HEK293T (cell line): ENCODE data around the gene LITAFD.

Experiments
- BHLHE40 ChIP-seq: fragments of 450-650 bp; IDR thresholded peaks from 2 replicates; pipeline ENCODE4 v1.6.1; 2016; ENCODE audit warnings: mild to moderate bottlenecking, moderate library complexity, borderline replicate concordance
- CTBP1 ChIP-seq: fragments of 450-650 bp; IDR thresholded peaks from 2 replicates; pipeline ENCODE4 v1.6.1; 2016; ENCODE audit warnings: borderline replicate concordance
- ELF4 ChIP-seq: fragments of 450-650 bp; IDR thresholded peaks from 2 replicates; pipeline ENCODE4 v1.6.1; 2017; ENCODE audit warnings: antibody characterized with exemption
- NFRKB ChIP-seq: fragments of 450-650 bp; IDR thresholded peaks from 2 replicates; pipeline ENCODE4 v1.6.1; 2016; ENCODE audit warnings: mild to moderate bottlenecking, moderate library complexity
- SP1 ChIP-seq: fragments of 450-650 bp; IDR thresholded peaks from 2 replicates; pipeline ENCODE4 v1.6.1; 2017

GRCh38 chr16:8880839-8881510 lies 1.2 kb upstream of the LITAFD start:
- TF ChIP-seq ELF4, result no peak
- TF ChIP-seq SP1, result no peak
- no peak for TF ChIP-seq CTBP1
- TF ChIP-seq BHLHE40, result no peak
- no peak for TF ChIP-seq NFRKB
